Hematopoietic multipotent progenitor cell treated with erythropoietin and hydrocortisone succinate and interleukin-3 and kit ligand, for 15 days (in vitro differentiated cells): ENCODE measurements around the gene TEAD4.
A peak's percentile ranks its signal among the peaks of the same experiment; 100 is the strongest.

Experiments
- DNase-seq: peaks from one replicate; pipeline ENCODE4 v3.0.0-alpha.2; 2015; ENCODE audit warnings: low spot score

TEAD4 gene

GRCh38 chr12:3032770-3033538 is 73.8 kb downstream of the TEAD4 start:
- DNase-seq, result no peak

GRCh38 chr12:3033539-3033867 is 74.3 kb downstream of the TEAD4 start:
- DNase-seq, result no peak

- peak; percentile 15 for DNase-seq
These were observed 75.0 kb downstream of the TEAD4 start for GRCh38 chr12:3034067-3034750.

GRCh38 chr12:3035171-3035570 is 76.0 kb downstream of the TEAD4 start:
- DNase-seq, result no peak

- DNase-seq, result no peak
These were observed 76.9 kb downstream of the TEAD4 start for GRCh38 chr12:3035815-3036702.

- no peak for DNase-seq
These were observed 77.9 kb downstream of the TEAD4 start for GRCh38 chr12:3036901-3037600.

GRCh38 chr12:3038166-3038565 is 79.0 kb downstream of the TEAD4 start:
- no peak for DNase-seq

GRCh38 chr12:3038926-3039510 is 79.8 kb downstream of the TEAD4 start:
- DNase-seq, result no peak

GRCh38 chr12:3040026-3040656 is 80.9 kb downstream of the TEAD4 start:
- no peak for DNase-seq

- no peak for DNase-seq
These were observed 81.7 kb downstream of the TEAD4 start for GRCh38 chr12:3040663-3041544.

GRCh38 chr12:3041558-3042164 is 82.5 kb downstream of the TEAD4 start:
- DNase-seq, result peak; percentile 73

GRCh38 chr12:3042394-3042793 is 83.2 kb downstream of the TEAD4 start:
- DNase-seq, result no peak

GRCh38 chr12:3042826-3043225 is 83.6 kb downstream of the TEAD4 start:
- no peak for DNase-seq

GRCh38 chr12:3043406-3043805 is 84.2 kb downstream of the TEAD4 start:
- DNase-seq, result no peak

GRCh38 chr12:3044141-3044630 is 85.0 kb downstream of the TEAD4 start:
- no peak for DNase-seq

GRCh38 chr12:3045494-3045893 is 86.3 kb downstream of the TEAD4 start:
- no peak for DNase-seq

GRCh38 chr12:3045989-3046388 is 86.8 kb downstream of the TEAD4 start:
- no peak for DNase-seq

- no peak for DNase-seq
These were observed 87.4 kb downstream of the TEAD4 start for GRCh38 chr12:3046441-3047200.

GRCh38 chr12:3047961-3048360 is 88.8 kb downstream of the TEAD4 start:
- no peak for DNase-seq
